NCI-H345 (cell line): ENCODE measurements around the gene HOXB4.

Source experiments
- DNase-seq: peaks from one replicate; lab custom pipeline; 2025; lab: John Stamatoyannopoulos, UW

The HOXB4 gene

DNA sequence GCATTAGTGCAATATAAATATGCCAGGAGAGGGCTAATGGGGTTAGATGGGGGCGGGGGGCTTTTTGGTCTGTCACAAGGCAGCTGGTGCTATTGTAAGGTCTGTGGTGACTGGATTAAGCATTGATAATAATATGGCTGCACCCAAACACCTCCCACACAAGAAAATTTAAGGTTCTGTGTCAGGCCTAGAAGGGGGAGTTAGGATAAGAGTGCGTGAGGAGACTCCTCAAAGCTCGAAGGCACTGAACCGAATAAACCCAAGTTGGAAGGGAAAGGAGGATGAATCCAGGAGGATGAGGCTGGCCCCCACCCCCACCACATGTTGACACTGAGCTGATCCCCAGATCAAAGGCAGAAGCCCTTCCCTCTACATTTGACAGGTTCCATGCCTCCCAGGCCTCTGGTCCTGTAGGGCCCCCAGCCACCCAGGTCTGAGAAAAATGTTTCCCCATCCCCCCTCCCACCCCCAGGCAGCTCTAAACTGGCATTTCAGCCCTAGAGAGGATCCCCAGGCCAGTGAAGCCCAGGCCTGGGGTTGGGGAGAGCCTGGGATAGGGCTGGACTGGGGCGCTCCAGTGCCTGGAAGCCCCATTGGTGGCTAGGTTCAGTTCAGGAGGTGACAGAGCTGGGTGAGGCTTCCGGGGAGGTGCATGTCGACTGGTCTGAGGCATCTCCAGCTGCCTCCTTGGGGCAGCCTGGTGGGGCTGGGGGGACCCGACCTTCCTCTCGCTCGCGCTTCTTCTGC lies 49.0 kb downstream of the HOXB4 start:
- DNase-seq = no peak

DNA sequence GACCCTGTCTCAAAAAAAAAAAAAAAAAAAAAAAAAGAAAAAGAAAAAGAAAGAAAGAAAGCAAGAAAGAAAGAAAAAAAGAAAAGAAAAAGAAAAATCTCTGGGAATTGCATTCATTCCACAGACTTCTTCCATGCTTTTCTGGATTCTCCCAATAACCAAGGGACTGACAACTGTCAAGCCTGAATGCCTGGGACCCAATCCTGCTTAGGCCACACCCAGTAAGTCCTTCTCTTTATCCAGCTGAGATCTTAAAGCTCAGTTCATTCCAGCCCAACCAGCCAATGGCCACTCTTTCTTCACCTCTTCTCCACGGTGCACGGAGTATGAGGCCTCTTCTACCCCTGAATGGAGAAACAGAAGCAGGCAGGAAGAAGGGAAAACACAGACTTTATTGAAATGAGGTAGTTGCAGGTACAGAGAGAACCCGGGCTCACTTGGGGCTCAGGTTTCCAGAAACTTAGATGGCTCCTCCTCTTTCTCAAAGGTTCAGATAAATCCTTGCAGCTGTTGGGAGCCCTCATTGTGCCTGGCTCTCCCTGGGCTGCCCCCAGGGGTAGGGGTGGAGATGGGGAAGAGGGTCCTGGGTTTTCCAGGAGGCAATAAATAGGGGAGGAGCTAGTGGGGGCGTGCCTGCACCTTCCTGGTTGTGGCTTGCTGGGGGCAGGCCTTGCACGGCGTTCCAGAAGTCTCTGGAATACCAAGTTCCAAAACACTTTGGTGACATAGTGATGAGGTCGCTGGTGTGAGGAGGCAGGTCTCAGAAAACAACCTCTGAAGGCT lies 49.8 kb downstream of the HOXB4 start:
- DNase-seq = no peak

DNA sequence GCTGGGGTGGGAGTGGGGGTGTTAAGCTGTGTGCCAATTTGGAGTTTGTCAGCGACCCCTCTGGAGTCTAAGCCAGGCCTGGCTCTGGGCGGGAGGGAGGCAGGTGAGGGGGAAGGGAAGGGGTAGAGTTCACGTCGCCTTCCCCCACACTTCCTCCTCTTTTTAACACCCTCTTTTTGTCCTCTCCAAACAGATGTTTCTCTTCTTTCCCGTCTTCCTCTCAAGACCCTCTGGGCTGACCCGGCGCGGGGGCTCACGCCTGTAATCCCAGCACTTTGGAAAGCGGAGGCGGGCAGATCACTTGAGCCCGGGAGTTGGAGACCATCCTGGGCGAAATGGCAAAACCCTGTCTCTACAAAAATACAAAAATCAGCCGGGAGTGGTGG lies 50.6 kb downstream of the HOXB4 start:
- no peak for DNase-seq

DNA sequence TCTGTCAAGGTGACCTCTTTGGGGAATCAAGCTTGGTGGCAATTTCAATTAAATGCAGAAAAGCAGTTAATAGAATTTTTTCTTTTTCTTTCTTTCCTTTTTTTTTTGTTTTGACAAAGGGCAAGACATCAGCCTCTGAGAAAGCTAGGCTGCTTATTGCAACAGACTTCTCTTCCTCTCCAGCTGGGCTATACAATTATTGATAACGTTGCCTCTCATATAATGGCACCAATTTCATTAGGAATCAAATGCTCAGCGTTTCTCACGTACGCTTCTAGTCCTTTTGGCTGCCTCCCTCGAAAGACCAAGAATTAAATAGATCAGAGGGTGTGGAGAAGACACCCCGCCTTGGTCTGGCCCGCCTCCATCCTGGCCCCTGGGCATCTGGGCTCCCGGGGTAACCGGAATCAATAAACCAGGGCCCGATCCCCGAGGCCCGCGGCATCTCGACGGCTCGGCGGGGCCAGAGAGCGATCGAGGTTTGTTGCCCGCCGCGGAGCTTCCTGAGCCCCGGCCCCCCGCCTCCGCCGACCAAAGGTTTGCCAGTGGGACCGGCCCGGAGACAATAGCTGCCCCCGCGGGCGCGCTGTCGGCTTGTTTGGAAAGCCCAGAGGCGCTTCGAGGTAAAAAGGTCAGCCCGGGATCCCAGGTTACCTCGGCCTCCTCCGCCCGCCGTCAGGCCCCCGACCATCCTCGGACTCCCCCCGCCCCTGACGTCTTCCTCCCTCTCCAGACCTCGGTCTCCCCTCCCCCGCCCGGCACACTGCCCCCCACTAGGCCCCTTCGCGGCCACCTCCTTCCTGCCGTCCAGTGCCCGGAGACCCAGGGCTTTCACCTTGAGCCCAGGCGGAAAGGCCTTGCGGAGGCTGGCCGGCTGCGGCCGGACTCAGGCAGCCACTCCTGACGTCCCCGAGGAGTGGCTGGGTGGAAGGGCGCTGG lies 51.3 kb downstream of the HOXB4 start:
- DNase-seq = no peak
